Retinal pigment epithelial cell (primary cell): ENCODE measurements around the gene TBC1D22A.

Experiments
- DNase-seq: peaks from one replicate; pipeline ENCODE4 v3.0.0-alpha.2; 2010; ENCODE audit warnings: low read depth
- H3K4me3 ChIP-seq: 2 replicates; pipeline ENCODE4 v1.5.1; 2011; ENCODE audit warnings: mild to moderate bottlenecking, low read length, control low read depth, moderate library complexity
- TF ChIP-seq, protein P1 (sequence below): conservative IDR thresholded peaks from 2 replicates; pipeline ENCODE4 v1.5.1; 2011; ENCODE audit warnings: low read depth, low read length, control low read depth, inconsistent platforms

TBC1D22A gene

DNA sequence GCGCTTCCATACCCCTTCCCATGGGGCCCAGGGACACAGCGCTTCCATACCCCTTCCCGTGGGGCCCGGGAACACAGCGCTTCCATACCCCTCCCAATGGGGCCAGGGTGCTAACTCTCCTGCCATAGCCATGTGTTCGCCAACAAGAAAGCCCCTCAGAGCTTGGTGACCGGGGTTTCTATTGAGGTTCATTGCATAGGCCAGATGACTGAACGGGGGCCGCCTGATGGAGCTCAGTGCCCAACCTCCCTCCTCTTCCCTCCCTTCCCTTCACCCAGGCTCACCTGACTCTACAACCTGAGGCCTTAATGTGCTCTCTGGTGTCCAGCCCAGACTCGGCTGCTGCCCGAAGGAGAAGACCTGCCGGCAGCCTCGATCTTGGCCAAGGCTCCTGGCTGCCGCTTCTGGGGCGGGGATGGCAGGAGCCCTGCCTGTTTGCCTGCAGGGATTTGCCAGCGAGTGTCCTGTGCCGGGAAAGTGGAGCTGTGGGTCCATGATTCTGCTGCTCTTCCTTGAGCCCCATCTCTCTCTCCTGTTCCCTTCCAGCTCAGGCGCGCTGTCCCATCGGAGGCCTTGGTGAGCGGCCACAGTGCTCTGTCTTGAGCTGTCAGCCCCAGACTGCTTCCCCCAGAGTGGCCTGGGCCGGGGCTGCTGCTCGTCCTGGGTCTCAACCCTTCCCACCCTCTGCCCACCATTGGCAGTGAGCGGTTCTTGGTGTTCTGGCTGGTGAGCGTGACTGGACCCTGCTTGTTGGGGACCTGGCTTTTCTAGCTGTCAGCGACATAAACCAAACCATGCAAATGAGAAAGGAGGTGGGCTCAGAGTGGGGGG, 267.0 kb downstream of the TBC1D22A start:
- H3K4me3 ChIP-seq = no peak overlapping the region
- TF ChIP-seq, protein P1, sequence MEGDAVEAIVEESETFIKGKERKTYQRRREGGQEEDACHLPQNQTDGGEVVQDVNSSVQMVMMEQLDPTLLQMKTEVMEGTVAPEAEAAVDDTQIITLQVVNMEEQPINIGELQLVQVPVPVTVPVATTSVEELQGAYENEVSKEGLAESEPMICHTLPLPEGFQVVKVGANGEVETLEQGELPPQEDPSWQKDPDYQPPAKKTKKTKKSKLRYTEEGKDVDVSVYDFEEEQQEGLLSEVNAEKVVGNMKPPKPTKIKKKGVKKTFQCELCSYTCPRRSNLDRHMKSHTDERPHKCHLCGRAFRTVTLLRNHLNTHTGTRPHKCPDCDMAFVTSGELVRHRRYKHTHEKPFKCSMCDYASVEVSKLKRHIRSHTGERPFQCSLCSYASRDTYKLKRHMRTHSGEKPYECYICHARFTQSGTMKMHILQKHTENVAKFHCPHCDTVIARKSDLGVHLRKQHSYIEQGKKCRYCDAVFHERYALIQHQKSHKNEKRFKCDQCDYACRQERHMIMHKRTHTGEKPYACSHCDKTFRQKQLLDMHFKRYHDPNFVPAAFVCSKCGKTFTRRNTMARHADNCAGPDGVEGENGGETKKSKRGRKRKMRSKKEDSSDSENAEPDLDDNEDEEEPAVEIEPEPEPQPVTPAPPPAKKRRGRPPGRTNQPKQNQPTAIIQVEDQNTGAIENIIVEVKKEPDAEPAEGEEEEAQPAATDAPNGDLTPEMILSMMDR = no peak
- no peak for DNase-seq

DNA sequence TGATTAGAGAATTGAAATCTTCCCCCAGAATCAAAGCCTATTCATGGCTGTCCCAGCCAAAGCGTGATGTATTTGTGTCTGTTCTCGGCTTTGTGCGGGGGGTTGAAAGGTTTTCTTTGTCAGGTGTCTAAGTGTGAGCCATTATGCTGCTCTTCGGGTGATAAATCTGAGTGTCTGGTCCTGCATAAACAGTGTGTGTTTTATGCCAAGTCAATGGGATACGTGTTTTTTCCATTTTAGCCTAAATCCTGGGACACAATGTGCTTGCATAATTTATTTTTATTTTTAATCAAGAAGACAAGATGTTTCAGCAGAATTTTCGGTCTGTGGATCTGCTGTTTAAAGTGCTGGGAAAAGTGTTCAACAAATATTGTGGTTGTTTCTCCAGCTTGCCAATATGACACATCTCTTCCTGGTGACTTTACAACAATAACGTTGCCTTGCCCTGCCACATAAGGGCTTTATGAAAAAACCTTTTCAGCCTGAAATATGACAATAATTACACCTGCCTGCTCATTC, 267.8 kb downstream of the TBC1D22A start:
- H3K4me3 ChIP-seq = no peak overlapping the region
- TF ChIP-seq, protein P1 = no peak
- no peak for DNase-seq

DNA sequence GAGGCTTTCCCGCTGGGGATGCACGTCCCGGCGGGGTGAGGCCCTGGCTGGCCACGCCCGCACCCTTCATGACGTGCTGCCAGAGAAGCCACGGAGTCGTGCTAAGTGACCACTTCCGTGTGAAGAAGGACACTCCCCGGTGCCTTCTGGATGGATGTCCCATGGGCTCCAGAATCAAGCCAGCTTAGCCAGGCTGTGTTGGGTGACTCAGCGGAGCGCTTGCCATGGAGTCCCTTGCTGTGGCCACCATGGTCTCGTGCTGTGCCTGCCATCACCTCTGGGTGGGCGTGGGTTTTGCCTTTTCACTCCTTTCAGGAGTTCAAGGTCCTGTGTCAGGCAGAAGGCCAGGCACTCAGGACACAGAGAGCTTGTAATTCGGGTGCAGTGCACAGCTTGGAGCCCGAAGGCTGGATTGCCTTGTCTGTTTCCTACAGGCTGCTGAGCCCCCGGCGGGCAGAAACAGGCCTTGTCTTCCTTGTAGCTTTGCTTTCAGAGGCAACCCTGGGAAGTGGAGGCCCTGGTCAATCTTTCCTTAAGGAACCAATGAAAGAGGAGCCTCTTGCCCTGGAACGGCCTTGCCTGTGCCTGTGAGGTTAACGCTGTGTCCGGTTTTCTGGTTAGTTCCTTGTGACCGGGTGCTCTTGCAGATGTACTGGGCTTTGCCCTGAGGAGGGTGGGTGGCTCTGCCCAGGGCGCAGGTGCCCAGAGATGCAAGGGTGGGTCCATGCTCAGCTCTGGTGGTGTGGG, 268.6 kb downstream of the TBC1D22A start:
- TF ChIP-seq, protein P1 = no peak
- no peak overlapping the region for H3K4me3 ChIP-seq
- DNase-seq = no peak

DNA sequence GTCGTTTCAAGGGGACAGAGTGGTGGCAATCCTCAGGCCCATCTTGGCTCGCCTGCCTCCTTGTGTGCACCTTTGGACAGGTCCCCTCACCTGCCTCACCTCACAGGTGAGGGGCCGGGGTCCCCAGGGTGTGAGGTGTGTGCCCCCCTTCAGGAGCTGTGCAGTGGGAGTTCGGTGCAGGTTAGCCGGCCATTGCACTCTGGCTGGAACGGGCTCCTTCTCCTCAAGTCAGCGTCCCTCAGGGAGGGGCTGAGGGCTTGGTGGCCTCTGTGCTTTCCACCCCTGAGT, 269.1 kb downstream of the TBC1D22A start:
- TF ChIP-seq, protein P1 = no peak
- no peak for DNase-seq
- H3K4me3 ChIP-seq = no peak overlapping the region

DNA sequence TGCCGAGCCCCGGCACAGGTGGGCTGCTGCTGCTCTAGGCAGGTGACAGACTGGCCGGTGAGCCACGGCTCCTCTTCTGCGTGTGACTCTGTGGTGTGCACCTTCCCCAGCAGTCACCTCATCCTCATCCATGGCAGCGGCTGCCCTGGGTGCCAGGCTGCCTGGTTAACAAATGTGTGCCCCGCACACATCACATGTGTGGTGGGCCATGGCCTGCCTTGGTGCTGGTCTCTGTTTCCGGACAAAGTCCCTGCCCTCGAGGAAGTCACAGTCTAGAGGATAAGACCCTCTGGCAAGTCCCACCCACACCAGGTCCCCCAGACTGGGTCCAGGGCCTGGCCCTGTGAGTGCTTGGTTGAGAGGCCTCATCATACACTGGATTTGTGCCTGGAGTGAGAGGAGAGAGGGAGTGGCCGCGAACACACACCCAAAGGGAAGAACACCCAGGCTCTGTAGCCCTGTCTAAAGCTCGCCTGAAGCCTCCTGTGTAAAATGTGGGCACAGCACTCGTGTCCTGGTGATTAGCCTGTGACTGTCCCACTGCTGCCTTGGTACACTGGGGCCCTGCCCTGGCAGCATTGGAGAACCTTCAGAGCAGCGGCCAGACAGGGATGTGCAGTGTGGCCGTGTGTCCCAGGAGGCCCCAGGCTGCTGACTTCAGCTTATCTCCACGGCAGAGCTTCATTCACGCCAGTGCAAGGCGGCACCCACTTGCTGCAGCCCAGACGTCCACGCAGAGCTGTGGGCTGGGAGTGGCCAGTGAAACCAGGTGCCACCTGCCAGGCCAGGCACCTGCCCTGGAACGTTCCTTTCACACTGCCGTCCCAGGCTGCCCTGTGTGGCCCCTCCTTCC, 269.9 kb downstream of the TBC1D22A start:
- TF ChIP-seq, protein P1 = no peak
- no peak overlapping the region for H3K4me3 ChIP-seq
- DNase-seq = no peak

DNA sequence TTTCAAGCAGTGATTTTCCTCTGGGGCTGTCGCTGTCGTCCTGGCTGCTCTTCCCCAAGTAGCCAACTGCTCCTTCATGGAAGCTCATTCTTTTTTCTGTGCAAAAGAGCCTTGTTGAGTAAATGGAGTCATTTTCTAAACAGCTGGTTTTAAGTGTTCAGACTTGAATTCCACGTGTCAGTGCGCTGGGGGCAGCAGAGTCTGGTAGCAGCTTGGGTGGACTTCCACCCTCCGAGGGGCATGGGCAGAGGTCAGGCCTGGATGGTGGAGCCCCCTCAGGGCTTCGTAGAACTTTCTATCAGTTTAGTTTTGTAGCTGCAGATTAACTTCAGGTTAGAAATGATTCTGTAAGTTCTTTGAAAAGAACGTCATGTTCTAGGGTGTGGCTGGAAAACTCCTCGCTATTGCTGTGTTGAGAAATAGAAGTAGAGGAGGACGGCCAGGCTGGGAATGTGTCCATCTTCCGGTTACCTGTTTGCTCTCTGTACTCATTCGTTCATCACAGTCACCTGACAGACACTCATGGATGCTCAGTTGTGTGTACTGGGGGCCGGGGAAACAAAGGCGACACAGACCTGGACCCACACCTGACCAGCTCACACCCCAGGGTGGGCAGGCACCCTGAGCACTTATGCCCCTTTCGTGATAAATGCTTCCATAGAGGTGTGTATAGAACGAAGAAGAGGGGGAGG, 270.7 kb downstream of the TBC1D22A start:
- no peak for DNase-seq
- TF ChIP-seq, protein P1 = no peak
- H3K4me3 ChIP-seq = no peak overlapping the region
